Astrocyte (in vitro differentiated cells and primary cell): Measurements from ENCODE around the gene PRKCA.

Experiments
- CTCF ChIP-seq: IDR thresholded peaks from 2 replicates; pipeline ENCODE4 v1.5.1; 2011; ENCODE audit warnings: low read depth, mild to moderate bottlenecking, inconsistent platforms, low read length, moderate library complexity; ENCODE audit not compliant: insufficient read depth
- EZH2 ChIP-seq: IDR thresholded peaks from 2 replicates; pipeline ENCODE4 v1.6.1; 2012; ENCODE audit warnings: mild to moderate bottlenecking, low read length, inconsistent platforms; ENCODE audit not compliant: insufficient read depth

DNA sequence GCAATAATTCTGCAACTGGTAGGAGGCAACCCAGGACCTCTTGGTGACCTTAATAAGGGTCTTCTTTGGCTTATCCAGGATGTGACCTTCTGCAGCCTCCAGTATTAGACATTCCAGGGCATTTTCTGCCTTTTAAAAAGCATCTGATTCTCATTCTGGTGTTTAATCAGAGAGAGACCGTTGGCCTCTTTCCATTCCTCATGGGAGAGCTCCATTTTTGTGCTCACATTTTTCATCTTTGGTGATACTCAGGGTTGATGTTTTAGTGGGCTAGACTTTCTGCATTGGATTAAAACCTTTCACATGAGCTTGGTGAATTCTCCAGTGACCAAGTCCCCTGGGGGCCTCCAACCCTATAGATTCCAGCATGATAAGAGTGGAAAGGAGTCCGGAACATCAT, 382.3 kb downstream of the PRKCA start:
- TF ChIP-seq CTCF (no peak), EZH2 (no peak)
